Body of pancreas (tissue), 4 donors: Measurements from ENCODE around the gene RNU6-7. TPM values are rescaled to one million over a fixed set of nuclear protein-coding genes. Genes with fewer than 3 reads are reported as not detected.

Source experiments
- ATAC-seq: fragments of 150-250 bp; one replicate; pipeline ENCODE4 v1.9.1; 2016
- DNase-seq, 4 donors: peaks; one replicate each; pipeline ENCODE4 v3.0.0-alpha.2; 2019
- H3K27ac ChIP-seq, 4 donors: fragments of 200-600 bp; sonication (generic); 1 replicate in 3 of 4; 2 replicates in 1 of 4; pipeline versions ENCODE4 v1.5.1 to v1.6.1; 2016 to 2019; ENCODE audit warnings: mild to moderate bottlenecking in 1 of 4, mixed read lengths in 1 of 4, moderate library complexity in 1 of 4
- H3K27me3 ChIP-seq, 2 donors: fragments of 200-600 bp; sonication (generic); one replicate each; pipeline ENCODE4 v1.6.0; 2016; ENCODE audit warnings: mild to moderate bottlenecking in 1 of 2
- H3K36me3 ChIP-seq, 2 donors: fragments of 200-600 bp; sonication (generic); replicated peaks in 1 of 2; 2 replicates each; pipeline ENCODE4 v1.5.1; 2016; ENCODE audit warnings: low read depth in 2 of 2; ENCODE audit not compliant: insufficient read depth in 1 of 2
- H3K4me1 ChIP-seq: fragments of 200-600 bp; sonication (generic); one replicate; pipeline ENCODE4 v1.6.0; 2016
- H3K4me3 ChIP-seq, 2 donors: fragments of 200-600 bp; sonication (generic); 1 replicate in 1 of 2; 2 replicates in 1 of 2; pipeline ENCODE4 v1.5.1; 2016 to 2019
- H3K9me3 ChIP-seq, 3 donors: fragments of 200-600 bp; sonication (generic); 1 replicate in 2 of 3; 2 replicates in 1 of 3; pipeline ENCODE4 v1.5.1; 2016
- CTCF ChIP-seq, 7 experiments: fragments of 450-650 bp in 4 of 7; fragments of 200-600 bp in 3 of 7; sonication (generic) in 3 of 7; IDR thresholded peaks; one replicate each; pipeline ENCODE4 v1.5.1; 2016 to 2019; ENCODE audit warnings: antibody characterized with exemption in 7 of 7
- POLR2A ChIP-seq, 3 donors: fragments of 450-650 bp; IDR thresholded peaks; one replicate each; pipeline ENCODE4 v1.6.1; 2016; ENCODE audit warnings: antibody characterized with exemption in 3 of 3, mild to moderate bottlenecking in 2 of 3
- WGBS, 2 donors: methylation state at CpG; one replicate each; pipeline ENCODE4 v1.1.5; 2017; 5-methylcytosine and 5-hydroxymethylcytosine counted together
- intact Hi-C: fragments of 100-400 bp; cut with DNase I; formaldehyde crosslinking; loops from one replicate; pipeline ENCODE4 v1.15.1; 2023
- total RNA-seq, 2 donors: library from RNA; depleted of rRNA; stranded (reverse); fragments of >200 nt; gene quantifications; one replicate each; pipeline ENCODE4 v1.1.0, GENCODE V29; 2016

RNU6-7 gene
- total RNA-seq, 2 donors from 2014 or later: not detected

- Histone ChIP-seq H3K4me3 (no peak overlapping the region), H3K27me3 (no peaks in the 10 kb centered on the region), H3K27ac (no peak overlapping the region), H3K4me1 (no peaks in the 10 kb centered on the region), H3K36me3 (no peaks in the 10 kb centered on the region), H3K9me3 (no peaks in the 10 kb centered on the region)
- ATAC-seq: no peak
- 67 to 85% methylated on average over 5 of the region's 5 CpGs for WGBS, 2 donors
- TF ChIP-seq POLR2A (IDR thresholded peaks at IDR 0.05): no peak
- TF ChIP-seq CTCF (IDR thresholded peaks at IDR 0.05): no peak
- intact Hi-C loops: no loop called here
- no peak for DNase-seq
These were observed 30.4 kb upstream of the RNU6-7 start for GRCh38 chr14:32171469-32171868.

- H3K27ac ChIP-seq: no peak overlapping the region
- H3K36me3 ChIP-seq: no peaks in the 10 kb centered on the region
- peak; percentile 60 for ATAC-seq
- no peak for TF ChIP-seq POLR2A (IDR thresholded peaks at IDR 0.05)
- TF ChIP-seq CTCF (IDR thresholded peaks at IDR 0.05): no peak
- no peaks in the 10 kb centered on the region for H3K4me1 ChIP-seq
- intact Hi-C loops: no loop called here
- WGBS, 2 donors: 25 to 30% methylated on average over 2 of the region's 2 CpGs
- H3K9me3 ChIP-seq: no peaks in the 10 kb centered on the region
- DNase-seq: no peak
- H3K4me3 ChIP-seq: no peak overlapping the region
- no peaks in the 10 kb centered on the region for H3K27me3 ChIP-seq
These were observed 18.4 kb upstream of the RNU6-7 start for GRCh38 chr14:32183151-32184058.

- H3K27me3 ChIP-seq: no peaks in the 10 kb centered on the region
- no peak for TF ChIP-seq POLR2A (IDR thresholded peaks at IDR 0.05)
- TF ChIP-seq CTCF (IDR thresholded peaks at IDR 0.05): no peak
- H3K4me3 ChIP-seq: no peak overlapping the region
- H3K27ac ChIP-seq: no peak overlapping the region
- 90 to 93% methylated on average over 1 of the region's 1 CpG for WGBS, 2 donors
- no peak for DNase-seq
- intact Hi-C loops: no loop called here
- H3K36me3 ChIP-seq: no peaks in the 10 kb centered on the region
- ATAC-seq: no peak
- no peaks in the 10 kb centered on the region for H3K9me3 ChIP-seq
- H3K4me1 ChIP-seq: no peaks in the 10 kb centered on the region
These were observed 16.7 kb upstream of the RNU6-7 start for GRCh38 chr14:32185097-32185496.

- DNase-seq: no peak
- Histone ChIP-seq H3K27me3 (no peaks in the 10 kb centered on the region), H3K27ac (no peak overlapping the region), H3K4me3 (no peak overlapping the region), H3K36me3 (no peaks in the 10 kb centered on the region), H3K9me3 (no peaks in the 10 kb centered on the region), H3K4me1 (no peaks in the 10 kb centered on the region)
- TF ChIP-seq POLR2A (IDR thresholded peaks at IDR 0.05) (no peak), CTCF (IDR thresholded peaks at IDR 0.05) (no peak)
- intact Hi-C loops: no loop called here
- ATAC-seq: no peak
These were observed 15.6 kb upstream of the RNU6-7 start for GRCh38 chr14:32186248-32186647.

GRCh38 chr14:32189811-32190210, 12.0 kb upstream of the RNU6-7 start:
- Histone ChIP-seq H3K4me1 (no peaks in the 10 kb centered on the region), H3K27ac (no peak overlapping the region), H3K9me3 (no peaks in the 10 kb centered on the region), H3K27me3 (no peaks in the 10 kb centered on the region), H3K36me3 (no peaks in the 10 kb centered on the region), H3K4me3 (no peak overlapping the region)
- ATAC-seq: no peak
- TF ChIP-seq CTCF (IDR thresholded peaks at IDR 0.05): no peak
- TF ChIP-seq POLR2A (IDR thresholded peaks at IDR 0.05): no peak
- WGBS, 2 donors: 59 to 67% methylated on average over 1 of the region's 1 CpG
- intact Hi-C loops: no loop called here
- no peak for DNase-seq
